GM18526 (cell line): ENCODE data around the gene HIPK2.

Experiments
- POLR2A ChIP-seq: IDR thresholded peaks from 3 replicates; pipeline ENCODE4 v1.6.1; 2011; ENCODE audit not compliant: insufficient read length; ENCODE audit errors: extremely low read depth

HIPK2 gene

DNA sequence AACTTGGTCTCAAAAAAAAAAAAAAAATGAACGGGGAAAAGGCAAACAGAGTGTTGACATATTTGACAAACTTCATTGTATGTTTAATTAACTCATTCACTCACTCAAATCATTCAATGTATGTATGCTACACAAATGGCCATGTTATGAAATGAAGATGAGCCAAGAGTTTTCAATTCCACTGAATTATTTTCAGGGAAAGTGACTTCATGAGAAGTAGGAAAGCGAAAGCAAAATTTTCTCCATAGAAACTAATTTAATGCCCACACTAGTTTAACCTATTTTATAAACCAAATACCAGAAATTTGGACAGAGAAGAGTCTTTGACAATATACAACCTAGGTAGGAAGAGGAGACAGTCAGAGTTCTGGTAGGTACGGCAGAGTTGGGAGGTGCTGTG is 119.5 kb downstream of the HIPK2 start:
- TF ChIP-seq POLR2A = no peak

DNA sequence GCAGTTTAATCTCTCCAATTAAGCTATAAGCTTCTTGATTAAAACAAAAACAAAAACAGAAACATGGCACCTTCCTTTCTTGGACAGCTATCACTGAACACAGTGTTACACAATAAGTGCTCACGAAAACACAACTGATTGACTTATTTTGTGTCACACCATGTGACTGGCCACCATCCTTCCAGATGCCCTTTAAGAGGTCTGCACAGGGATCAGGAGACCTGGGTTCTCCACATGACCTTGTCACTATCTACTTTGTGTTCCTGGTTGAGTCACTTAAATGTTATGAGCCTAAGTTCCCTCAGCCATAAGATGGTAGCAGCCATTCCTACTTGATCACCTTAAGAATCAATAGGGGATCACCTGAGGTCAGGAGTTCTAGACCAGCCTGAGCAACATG is 120.1 kb downstream of the HIPK2 start:
- TF ChIP-seq POLR2A = no peak

DNA sequence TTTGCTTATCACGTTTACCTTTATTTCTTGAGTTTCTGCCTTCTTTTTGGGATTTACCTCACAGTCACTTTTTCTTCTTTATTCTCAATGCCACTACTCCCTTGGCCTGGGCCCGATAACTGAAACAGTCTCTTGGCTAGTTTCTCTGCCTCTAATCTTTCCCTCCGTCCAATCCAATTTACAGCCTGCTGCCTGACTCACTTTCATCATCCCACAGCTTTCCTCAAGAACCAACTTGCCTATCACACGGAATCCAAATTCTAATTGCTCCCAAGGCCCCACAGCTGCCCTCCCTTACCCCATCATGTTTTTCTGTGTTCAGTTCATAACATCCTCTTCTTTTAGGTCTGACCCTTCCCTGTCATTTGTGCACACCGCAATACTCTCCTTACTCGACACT is 121.4 kb downstream of the HIPK2 start:
- TF ChIP-seq POLR2A = no peak

DNA sequence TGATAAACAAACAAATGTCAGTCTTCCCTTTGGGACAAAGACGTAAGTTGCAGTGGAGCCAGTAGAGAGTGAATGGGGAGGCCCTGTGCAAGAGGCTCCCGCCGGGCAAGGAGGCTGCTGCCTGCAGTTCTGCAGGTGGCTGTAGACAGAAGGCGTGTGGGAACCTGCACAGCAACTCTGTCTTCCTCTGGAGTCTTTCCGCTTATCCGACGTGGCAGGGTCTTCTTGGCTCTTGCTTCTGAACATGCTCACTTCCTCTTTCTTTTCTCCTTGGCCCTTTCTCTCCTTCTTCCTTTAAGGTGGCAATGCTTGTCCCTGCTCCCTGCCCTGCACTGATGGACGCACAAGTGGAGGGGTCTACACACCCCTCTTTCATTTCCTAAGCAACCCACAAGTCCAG is 122.5 kb downstream of the HIPK2 start:
- no peak for TF ChIP-seq POLR2A

DNA sequence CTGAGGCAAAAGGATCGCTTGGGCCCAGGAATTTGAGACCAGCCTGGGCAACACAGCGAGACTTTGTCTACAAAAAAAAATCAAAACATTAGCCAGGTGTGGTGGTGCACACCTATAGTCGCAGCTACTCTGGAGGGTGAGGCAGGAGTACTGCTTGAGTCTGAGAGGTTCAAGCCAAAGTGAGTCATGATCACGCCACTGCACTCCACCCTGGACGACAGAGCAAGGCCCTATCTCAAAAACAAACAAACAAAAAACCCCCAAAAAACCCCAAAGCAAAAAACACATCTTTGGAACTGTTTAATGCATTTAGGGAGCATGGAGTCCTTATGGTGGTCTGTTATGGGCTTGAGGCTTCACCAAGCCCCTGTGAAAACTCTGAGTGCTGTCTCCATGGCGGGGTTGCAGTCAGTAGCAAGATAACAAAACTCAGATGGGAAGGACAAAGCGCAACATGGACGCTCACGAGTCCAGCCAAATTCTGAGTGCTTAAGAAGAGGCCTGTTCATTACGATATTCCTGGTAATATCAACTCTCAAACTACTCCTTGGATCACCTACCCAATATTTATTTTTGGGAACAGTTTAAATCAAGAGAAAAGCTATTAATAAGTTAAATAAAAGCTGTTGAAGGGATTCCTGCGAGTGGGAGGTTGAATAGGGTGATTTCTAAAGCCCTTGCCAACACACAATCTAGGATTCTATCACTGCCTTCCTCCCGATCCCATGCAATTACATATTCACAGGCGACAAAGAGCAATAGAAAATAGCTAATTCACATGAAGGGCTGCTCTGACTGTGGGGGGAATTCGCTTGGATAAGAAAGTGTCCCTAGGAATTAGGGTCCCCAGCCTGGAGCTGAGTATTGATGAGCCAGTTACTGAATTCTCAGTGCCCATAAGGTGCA is 123.3 kb downstream of the HIPK2 start:
- no peak for TF ChIP-seq POLR2A

DNA sequence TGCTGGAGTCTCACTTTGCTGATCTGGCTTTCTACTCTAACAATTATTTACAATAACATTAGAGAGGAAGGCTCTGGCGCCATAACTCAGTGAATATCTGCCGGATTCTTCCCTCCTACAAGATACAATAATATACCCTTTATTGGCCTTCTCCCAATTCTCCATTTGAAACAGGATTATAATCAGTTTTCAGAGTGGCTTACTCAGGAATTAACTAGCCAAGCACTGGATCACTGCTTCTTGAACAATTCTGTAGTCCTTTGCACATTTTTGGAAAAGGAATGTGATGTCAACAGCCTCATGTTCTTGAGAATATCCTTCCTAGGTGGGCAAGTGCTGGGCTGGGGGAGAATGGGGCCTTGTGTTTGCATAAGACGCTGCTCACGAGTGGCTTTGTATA is 125.9 kb downstream of the HIPK2 start:
- TF ChIP-seq POLR2A = no peak

DNA sequence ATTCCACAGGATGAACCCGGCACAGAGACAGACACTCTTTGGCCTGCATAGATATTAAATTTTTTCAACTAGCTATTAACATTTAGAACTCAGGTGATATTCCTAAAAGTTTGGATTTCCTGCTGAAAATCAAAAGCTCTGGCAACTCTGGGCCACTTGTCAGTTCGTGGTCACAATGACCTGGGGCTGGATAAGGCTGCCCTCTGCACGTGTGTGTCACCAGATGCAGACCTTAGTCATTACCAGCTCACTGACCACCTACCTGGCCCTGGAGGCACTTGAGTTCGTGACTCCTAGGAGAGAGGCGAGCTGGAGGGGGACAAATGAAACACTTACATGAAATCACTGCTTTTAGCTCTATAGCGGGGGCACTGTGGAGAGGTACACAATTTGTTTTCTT is 126.5 kb downstream of the HIPK2 start:
- no peak for TF ChIP-seq POLR2A

DNA sequence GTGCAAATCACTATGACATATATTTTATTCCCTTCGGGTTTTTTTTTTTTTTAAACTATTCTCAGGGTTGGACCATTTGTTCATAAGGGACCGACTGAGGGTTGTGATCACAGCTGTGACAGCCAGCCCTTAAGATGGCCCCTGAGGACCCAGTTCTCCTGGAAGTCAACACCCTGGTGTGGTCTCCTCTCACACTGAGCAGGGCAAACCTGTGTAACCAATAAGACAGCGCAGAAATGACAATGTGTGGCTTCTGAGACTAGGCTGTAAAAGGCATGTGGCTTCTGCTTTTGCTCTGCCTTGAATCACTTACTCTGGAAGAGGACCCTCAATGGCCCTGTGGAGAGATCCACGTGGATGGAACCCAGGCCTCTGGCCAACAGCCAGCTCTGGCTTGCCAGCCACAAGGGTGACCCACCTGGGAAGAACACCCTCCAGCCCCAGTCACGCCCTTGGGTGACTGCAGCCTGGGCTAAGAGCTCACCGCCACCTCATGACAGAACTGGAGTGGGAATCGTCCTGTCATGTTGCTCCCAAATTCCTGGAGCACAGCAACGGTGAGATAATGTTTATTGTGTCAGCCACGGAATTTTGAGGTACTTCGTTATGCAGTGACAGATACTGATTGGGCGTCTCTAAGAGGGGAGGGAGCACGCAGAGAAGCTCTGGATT is 127.2 kb downstream of the HIPK2 start:
- no peak for TF ChIP-seq POLR2A

DNA sequence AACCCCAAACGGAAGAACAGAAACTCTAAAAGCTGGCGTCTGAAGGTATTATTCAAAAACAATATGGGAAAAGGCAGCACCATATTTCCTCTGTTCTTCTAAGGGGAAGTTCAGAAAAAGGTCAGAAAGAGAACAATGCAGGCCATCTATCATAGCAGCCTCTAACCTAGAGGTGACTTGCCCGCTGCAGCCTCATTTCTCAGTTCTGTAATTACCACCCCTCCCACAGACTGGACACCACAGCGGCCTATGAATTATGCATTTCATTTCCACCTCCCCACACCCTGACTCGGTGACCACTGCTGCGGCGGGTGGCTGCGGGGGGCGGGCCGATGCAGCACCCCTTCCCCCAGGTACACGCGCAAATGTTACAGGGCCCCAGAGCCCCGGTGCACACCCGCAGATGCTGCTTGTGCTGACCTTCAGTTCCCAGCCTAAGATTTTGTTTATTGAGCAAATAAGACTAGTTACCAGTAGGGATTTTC is 128.8 kb downstream of the HIPK2 start:
- TF ChIP-seq POLR2A = no peak

DNA sequence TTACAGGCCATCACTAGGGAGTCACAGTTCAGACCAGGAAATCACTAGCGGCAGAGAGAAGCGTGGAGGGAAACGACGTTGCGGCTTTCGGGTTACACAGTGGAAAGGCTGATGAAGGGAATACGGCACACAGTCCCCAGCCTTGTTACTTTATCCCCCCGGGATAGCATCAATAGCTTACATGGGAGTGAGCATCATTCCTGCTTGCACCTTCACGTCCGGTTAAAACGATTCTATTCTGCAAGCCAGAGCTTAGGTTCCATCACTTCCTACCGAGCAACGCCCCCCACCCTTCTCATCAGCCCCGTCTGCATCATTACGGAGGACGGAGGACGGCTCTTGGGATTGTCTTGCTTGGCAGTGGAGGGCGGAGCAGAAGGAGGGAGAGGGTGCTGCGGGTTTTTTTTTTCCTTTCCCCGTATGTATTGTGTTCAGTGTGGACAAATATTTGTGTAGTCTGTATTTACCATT is 129.4 kb downstream of the HIPK2 start:
- no peak for TF ChIP-seq POLR2A

DNA sequence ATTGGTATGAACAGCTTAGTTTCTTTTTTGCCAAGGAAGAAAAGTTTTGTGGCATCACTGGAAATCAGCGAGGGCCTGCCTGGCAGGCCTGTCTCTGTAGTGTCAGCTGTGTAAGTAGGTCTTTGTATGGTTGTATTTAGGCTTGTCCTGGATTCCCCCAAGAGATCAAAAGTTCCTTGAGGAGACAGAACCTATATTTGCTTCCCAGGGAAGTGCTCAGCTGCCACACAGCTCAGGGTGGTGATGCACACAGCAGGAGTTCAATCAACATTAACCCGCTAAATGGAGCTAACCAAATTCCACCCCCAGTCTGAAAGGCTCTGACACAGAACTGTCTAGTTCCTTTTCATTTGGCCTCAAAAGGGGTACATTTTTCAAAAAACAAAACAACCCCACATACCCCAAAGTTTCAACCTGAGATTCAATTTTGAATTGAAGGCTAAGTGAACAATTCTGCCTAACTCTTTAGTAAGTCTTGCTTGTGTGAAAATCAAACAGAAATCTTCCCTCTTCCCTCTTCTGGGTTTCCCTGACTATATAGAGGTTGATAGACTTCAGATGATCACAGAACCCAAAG is 129.9 kb downstream of the HIPK2 start:
- TF ChIP-seq POLR2A = no peak

DNA sequence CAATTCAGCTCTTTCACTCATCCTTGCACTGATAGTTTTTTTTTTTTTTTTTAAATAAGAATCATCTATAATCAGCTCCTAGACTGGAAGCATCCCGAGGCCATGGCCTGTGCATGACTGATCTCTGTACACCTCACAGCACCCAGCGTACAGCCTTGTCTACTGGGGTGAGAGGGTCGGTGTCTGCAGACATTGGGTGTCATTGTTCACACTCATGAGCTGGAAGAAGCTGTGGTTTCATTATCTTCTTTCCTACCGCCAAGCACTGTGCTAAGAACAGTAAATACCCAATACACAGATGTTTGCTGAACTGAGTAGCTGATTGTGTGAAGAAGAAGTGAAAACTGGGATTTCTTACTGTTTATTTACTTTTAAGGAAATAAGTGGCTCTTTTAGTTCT is 130.7 kb downstream of the HIPK2 start:
- no peak for TF ChIP-seq POLR2A

DNA sequence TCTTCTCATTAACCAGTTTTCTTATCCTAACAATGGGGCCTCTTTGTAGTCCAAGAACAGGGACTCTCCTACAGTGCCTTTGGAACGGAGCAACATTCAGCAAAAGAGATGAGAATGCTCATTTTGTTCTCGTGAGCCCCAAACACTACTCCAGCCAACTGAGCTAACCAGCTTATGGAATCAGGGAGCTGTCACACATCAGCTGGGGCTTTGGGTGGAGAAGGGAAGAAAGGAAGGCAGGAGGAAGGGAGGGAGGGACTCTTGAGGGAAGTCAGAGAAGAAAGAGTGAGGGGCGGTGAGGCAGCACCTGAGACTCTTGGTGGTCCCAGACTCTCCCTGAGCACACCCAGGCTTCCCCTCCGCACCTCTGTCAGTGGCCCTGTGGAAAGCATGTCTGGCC is 131.2 kb downstream of the HIPK2 start:
- TF ChIP-seq POLR2A = no peak

DNA sequence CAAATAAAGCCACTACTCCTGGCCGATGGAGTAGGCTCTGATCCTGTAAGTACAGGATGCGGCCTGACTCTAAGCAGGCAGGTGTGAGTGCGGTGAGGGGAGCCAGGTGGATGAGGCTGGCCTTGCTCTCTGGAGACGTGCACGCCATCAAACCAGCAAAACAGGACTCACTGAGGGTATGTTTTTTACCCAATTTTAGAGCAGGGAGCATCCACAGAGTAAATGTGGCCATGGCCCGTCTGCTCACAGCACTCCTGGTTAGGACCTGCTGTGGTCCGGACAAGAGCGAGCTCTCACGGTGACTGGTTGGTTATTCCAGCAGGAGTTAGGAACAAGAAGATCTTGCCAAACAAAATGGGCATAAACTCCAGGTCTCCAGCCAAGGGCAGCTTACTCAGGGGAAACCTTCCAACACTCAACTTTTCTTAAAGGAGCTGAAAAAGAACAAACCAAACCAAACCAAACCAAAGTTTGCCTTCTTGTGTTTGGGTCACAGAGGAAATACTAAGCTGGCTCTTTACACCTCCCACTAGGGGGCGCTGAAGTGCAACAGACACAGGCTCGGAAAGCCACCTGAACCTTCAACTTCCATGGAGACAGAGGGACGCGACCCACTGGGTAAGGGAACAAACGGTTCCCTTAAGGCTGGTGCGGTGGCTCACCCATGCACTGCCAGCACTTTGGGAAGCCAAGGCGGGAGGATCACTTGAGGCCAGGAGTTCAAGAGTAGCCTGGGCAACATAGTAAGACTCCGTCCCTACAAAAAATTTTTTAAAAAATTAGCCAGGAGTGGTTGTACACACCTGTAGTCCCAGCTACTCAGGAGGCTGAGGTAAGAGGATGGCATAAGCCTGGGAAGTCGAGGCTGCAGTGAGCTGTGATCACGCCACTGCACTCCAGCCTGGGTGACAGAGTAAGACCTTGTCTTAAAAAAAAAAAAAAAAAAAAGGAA is 131.9 kb downstream of the HIPK2 start:
- no peak for TF ChIP-seq POLR2A

DNA sequence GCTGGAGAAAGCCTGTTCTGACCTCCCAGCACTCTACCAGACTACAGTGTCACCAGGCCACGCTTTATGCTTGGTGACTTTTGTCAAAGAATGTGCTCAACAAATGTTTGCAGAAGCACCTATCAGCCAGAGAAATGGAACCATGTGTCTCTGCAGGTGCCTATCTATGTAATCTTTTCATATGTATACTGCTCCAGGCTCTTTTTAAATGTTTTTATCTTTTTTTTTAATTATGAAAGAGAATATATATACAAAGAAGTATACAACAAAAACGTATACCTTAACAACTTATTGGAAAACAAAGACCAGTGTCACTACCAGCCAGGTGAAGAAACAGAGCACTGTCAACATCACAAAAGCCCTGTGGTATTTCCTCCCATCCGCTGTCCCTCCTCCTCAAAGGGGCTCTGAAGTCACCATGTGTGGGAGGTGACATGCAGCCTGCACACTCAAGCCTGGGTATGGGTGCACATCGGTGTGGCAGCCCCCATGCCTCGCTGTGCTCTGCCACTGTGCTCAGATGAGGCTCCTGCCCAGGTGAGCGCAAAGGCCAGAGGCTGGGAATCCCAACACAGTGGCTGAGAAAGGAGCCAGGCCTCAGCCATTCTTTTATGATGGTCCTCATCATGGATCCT is 133.7 kb downstream of the HIPK2 start:
- TF ChIP-seq POLR2A = no peak

DNA sequence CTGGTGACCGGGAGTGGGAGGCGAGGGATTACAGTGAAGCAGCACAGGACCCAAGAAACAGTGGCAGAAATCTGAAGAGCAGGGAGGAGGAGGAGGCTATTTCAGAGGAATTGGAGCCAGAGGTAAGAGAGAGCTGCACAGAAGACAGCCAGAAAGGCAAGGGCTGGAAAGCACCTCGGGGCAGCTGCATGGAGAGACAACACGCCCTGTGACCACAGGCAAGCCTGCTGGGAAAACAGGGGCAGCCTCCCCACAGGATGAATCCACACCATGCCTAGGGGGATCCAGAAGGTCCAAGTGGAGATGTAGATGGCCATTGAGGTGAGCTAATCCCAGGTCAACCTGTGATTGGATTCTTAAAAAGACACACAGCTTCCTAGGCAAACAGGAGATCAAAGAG is 135.5 kb downstream of the HIPK2 start:
- no peak for TF ChIP-seq POLR2A
